Raji (cell line): Measurements from ENCODE around the gene IVL.

ENCODE experiments used
- POLR2A ChIP-seq: IDR thresholded peaks from 2 replicates; pipeline ENCODE4 v1.6.1; 2011; ENCODE audit warnings: low read depth, low read length, control low read depth; ENCODE audit not compliant: insufficient read depth

Gene IVL

GRCh38 chr1:152957561-152957960 lies 49.2 kb downstream of the IVL start:
- no peak for TF ChIP-seq POLR2A

- TF ChIP-seq POLR2A = no peak
Measured at GRCh38 chr1:152959273-152959672, 50.9 kb downstream of the IVL start.

GRCh38 chr1:152959801-152960451 lies 51.6 kb downstream of the IVL start:
- no peak for TF ChIP-seq POLR2A

GRCh38 chr1:152960452-152961044 lies 52.2 kb downstream of the IVL start:
- TF ChIP-seq POLR2A = no peak
